ENCODE data around the gene LSM7. TPM values are rescaled to one million over a fixed set of nuclear protein-coding genes. Genes with fewer than 3 reads are reported as not detected.
"Not testable (repeated sequence)": the region's sequence is repeated elsewhere in the genome, so short reads cannot be mapped to it uniquely, and the experiment has no call there.

LSM7 gene
- total RNA-seq, 1 donor from 2014 or later = 119 TPM

- intact Hi-C loops (cut with micrococcal nuclease) = no loop called here
Measured at GRCh38 chr19:2355168-2356035, 27.0 kb upstream of the LSM7 start.

GRCh38 chr19:2354670-2355069, 26.3 kb upstream of the LSM7 start:
- intact Hi-C loops (cut with micrococcal nuclease) = no loop called here

- intact Hi-C loops (cut with micrococcal nuclease) = no loop called here
Measured at GRCh38 chr19:2353887-2354592, 25.7 kb upstream of the LSM7 start.

- intact Hi-C loops (cut with micrococcal nuclease) = no loop called here
Measured at GRCh38 chr19:2353159-2353886, 24.9 kb upstream of the LSM7 start.

- intact Hi-C loops (cut with micrococcal nuclease) = no loop called here
Measured at GRCh38 chr19:2352121-2352520, 23.7 kb upstream of the LSM7 start.

GRCh38 chr19:2351591-2351990, 23.2 kb upstream of the LSM7 start:
- intact Hi-C loops (cut with micrococcal nuclease) = no loop called here

- intact Hi-C loops (cut with micrococcal nuclease) = no loop called here
Measured at GRCh38 chr19:2350656-2351055, 22.3 kb upstream of the LSM7 start.

- intact Hi-C loops (cut with micrococcal nuclease) = not testable (repeated sequence)
Measured at GRCh38 chr19:2349818-2350217, 21.4 kb upstream of the LSM7 start.

GRCh38 chr19:2345794-2346663, 17.6 kb upstream of the LSM7 start:
- intact Hi-C loops (cut with micrococcal nuclease) = no loop called here

- intact Hi-C loops (cut with micrococcal nuclease) = no loop called here
Measured at GRCh38 chr19:2345076-2345475, 16.7 kb upstream of the LSM7 start.

- intact Hi-C loops (cut with micrococcal nuclease) = no loop called here
Measured at GRCh38 chr19:2344381-2344870, 16.0 kb upstream of the LSM7 start.

- intact Hi-C loops (cut with micrococcal nuclease) = no loop called here
Measured at GRCh38 chr19:2343289-2343982, 15.1 kb upstream of the LSM7 start.

GRCh38 chr19:2342656-2343288, 14.4 kb upstream of the LSM7 start:
- intact Hi-C loops (cut with micrococcal nuclease) = no loop called here

- intact Hi-C loops (cut with micrococcal nuclease) = no loop called here
Measured at GRCh38 chr19:2341982-2342381, 13.6 kb upstream of the LSM7 start.

- intact Hi-C loops (cut with micrococcal nuclease) = no loop called here
Measured at GRCh38 chr19:2341244-2341751, 12.9 kb upstream of the LSM7 start.

GRCh38 chr19:2340496-2341243, 12.3 kb upstream of the LSM7 start:
- intact Hi-C loops (cut with micrococcal nuclease) = no loop called here

GRCh38 chr19:2339644-2340310, 11.4 kb upstream of the LSM7 start:
- intact Hi-C loops (cut with micrococcal nuclease) = no loop called here

Data from T-helper 1 cell treated with Interleukin-12 subunit alpha and Interleukin-12 subunit beta and Interleukin-4 antibody, amounts not matched to agents 30 ng/mL and 1 ng/mL, for 36 hours (primary cell).